Measurements from ENCODE around the gene GALNT11.
"Not testable (repeated sequence)": the region's sequence is repeated elsewhere in the genome, so short reads cannot be mapped to it uniquely, and the experiment has no call there.

Gene GALNT11

DNA sequence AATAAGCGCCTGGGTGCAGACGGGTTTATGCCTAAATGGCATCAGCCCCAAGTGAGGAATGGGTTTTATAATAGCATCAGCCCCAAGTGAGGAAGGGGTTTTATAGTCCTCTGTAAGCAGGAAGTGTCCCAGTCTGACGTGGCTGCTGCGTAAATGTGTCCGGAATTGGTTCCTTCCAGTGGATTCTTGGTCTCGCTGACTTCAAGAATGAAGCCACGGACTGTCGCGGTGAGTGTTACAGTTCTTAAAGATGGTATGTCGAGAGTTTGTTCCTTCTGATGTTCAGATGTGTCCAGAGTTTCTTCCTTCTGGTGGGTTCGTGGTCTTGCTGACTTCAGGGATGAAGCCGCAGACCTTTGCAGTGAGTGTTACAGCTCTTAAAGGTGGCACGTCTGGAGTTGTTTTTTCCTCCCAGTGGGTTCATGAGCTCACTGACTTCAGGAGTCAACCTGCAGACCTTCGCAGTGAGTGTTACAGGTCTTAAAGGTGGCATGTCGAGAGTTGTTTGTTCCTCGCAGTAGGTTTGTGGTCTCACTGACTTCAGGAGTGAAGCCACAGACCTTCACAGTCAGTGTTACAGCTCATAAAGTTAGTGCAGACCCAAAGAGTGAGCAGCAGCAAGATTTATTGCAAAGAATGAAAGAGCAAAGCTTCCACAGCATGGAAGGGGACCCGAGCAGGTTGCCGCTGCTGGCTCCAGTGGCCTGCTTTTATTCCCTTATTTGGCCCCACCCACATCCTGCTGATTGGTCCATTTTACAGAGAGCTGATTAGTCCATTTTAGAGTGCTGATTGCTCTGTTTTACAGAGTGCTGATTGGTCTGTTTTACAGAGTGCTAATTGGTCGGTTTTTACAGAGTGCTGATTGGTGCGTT is 2.3 kb downstream of the GALNT11 start:
- DNase-seq, result not testable (repeated sequence)

DNA sequence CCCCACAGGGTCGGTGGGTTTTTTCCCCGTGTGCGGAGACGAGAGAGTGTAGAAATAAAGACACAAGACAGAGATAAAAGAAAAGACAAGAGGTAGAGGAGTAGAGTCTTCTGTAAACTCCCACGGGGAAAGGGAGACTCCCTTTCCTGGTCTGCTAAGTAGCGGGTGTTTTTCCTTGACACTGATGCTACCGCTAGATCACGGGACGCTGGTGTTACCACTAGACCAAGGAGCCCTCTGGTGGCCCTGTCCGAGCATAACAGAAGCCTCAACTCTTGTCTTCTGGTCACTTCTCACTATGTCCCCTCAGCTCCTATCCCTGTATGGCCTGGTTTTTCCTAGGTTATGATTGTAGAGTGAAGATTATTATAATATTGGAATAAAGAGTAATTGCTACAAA is 4.6 kb downstream of the GALNT11 start:
- DNase-seq, result not testable (repeated sequence)

DNA sequence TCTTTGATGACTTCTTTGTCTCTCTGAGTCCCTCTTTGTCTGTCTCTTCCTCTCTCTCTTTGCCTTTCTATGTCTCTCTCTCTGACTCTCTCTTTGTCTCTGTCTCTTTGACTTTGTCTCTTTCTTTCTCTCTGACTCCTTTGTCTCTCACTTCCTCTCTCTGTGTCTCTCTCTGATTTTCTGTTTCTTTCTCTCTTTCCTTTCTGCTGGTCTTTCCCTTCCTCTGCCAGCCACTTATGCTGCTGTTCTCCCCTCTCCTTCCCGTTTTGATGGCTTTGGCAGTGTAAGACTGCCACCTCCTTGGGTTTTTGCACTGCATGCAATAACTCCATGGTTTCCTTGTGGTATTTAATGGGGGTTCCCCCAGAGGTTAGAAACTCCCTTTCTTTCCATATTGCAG is 5.2 kb downstream of the GALNT11 start:
- not testable (repeated sequence) for DNase-seq

DNA sequence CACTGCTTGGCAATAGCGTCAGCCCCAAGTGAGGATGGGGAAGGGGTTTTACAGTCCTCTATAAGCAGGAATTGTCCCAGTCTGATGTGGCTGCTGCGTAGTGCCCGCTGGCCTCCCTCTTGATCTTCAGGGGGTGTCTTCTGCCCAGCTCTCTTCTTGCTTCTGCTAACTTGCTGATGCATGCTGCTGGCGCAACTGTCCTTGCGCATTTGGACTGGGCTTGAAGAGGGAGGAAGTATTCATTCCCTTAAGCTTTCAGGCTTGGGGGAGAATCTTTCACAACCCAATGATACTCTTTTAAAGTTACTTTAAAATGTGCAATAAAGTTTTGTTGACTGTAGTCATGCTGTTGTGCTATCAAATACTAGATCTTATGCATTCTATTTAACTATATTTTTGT is 10.3 kb downstream of the GALNT11 start:
- DNase-seq, result no peak

DNA sequence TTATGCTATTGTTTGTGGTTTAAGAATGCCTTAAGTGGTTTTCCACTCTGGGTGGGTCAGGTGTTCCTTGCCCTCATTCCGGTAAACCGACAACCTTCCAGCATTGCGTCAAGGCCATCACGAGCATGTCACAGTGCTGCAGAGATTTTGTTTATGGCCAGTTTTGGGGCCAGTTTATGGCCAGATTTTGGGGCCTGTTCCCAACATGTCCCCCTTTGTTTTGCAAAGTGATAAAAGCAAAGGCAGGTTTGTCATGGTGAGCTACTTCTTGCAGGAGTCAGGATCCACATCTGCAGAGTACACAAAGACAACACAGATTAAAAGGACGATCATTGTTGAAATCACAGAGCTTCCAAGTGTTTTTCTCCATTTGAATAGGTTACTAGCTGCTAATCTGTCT is 12.9 kb downstream of the GALNT11 start:
- not testable (repeated sequence) for DNase-seq

DNA sequence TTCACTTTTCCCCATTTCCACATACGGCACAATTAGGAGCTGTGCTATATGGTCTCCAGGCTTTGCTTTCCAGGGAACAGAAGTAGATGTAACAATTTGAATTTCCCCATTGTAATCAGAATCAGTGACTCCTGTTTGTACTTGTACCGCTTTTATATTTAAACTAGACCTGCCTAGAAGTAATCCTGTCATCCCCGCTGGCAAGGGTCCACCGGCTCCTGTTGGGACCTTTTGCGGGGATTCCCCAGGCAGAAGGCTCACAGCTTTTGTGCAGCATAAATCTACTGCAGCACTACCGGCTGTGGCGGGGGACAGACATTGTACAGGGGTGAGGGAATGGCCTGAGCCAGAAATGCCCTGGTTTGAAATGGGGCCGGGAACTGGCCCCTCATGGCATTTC is 17.6 kb downstream of the GALNT11 start:
- DNase-seq, result not testable (repeated sequence)

DNA sequence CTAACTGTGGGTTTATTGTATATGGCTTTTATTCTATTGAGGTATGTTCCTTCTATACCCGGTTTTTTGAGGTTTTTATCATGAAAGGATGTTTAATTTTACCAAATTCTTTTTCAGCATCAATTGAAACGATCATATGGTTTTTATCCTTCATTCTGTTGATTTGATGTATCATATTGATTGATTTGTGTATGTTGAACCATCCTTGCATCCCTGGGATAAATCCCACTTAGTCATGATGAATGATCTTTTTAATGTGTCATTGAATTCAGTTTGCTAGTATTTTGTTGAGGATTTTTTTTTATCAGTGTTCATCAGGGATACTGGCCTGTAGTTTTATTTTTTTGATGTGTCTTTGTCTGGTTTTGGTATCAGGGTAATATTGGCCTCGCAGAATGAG is 19.4 kb downstream of the GALNT11 start:
- DNase-seq, result not testable (repeated sequence)

DNA sequence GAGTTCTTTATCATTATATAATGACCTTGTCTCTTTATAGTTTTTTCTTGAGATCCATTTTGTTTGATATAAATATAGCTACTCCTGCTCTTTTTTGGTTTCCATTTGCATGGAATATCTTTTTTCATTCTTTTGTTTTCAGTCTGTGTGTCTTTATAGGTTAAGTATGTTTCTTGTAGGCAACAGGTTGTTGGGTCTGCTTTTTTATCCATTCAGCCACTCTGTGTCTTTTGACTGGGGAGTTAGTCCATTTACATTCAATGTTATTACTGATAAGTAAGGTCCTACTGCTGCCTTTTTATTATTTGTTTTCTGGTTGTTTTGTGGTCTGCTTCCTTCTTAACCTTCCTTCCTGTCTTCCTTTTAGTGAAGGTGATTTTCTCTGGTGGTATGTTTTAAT is 21.1 kb downstream of the GALNT11 start:
- DNase-seq, result no peak

DNA sequence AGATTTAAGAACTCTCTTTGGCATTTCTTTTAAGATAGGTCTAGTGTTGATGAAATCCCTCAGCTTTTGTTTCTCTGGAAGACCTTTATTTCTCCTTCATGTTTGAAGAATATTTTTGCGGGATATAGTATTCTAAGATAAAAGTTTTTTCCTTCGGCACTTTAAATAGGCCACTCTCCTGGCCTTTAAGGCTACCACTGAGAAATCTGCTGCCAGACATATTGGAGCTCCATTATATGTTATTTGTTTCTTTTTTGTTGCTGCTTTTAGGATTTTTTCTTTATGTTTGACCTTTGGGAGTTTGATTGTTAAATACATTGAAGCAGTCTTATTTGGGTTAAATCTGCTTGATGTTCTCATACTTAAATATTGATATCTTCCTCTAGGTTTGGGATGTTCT is 22.6 kb downstream of the GALNT11 start:
- DNase-seq, result no peak

DNA sequence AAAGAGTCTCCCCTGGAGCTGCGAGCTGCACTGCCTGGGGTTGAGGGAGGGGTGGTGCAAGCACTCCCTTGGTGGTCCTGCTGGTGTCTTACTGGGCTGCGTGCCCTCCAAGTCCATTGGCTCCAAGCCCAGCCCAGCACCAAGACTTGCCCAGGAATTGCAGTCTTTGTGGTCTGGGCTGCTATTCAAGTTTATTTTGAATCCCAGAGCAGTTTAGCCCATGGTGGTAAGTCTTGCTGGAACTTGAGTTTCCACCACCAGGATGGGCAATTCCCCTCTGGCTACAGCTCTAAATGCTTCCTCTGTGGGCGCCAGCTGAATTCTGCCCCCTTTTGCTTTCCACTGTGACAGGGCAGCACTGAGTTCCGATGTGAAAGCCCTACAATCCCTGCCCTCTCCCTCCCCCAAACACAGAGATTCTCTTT is 25.1 kb downstream of the GALNT11 start:
- DNase-seq, result no peak

DNA sequence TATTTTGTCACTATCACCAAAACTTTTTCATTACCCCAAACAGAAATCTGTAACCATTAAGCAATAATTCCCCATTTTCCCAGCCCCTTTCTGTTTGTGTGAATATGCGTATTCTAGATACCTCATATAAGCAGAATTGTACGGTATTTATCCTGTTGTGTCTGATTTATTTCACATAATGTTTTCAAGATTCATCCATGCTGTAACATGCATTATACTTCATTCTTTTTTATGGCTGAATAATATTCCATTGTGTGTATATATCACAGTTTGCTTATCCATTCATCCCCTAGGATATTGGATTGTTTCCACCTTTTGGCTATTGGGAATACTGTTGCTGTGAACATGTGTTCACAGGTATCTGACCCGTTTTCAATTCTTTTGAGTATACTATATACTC is 26.5 kb downstream of the GALNT11 start:
- no peak for DNase-seq

DNA sequence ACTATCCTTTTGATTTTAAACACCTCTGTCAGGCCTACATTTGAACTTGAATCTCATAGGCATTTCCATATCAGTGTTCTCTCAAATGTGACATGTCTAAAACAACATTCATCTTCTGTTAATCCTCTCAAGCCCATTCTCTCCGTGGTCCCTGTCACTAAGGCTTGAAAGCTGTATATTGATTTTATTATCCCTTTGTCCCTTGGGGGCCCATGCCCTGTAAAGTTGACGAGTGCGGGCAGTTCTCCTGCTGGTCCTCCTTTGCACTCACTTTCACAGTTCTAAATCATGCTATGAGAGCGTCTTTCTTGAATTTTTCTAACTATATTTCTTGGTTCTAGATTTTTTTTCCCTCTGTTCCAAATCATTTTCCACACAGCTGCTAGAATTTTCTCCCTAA is 27.3 kb downstream of the GALNT11 start:
- DNase-seq, result no peak

DNA sequence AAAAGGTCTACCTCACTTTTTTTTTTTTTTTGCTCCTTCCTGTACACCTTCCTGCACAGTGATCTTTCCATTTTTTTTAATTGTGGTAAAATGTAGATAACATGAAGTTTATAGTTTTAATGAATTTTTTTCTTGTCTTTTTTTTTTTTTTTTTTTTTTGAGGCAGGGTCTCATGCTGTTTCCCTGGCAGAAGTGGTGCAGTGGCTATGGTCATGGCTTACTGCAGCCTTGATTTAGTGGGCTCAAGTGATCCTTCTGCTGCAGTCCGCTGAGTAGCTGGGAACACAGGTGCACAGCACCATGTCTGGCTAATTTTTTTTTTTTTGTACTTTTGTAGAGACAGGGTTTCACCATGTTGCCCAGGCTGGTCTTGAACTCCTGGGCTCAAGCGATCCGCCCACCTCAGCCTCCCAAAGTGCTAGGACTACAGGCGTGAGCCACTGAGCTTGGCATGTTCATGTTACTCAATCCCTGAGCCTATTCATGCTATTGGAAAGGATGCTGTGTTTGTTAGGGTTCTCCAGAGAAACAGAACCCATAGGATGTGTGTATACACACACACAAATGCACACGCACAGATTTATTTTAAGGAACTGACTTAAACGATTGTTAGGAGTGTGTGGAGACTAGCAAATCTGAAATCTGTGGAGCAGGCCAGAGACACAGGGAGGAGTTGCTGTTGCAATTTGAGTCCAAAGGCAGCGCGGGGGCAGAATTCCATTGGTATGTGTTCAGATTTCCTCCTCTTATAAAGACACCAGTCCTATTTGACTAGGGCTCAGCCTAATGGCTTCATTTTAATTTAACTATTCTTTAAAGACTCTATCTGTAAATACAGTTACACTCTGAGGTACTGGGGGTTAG is 29.1 kb downstream of the GALNT11 start:
- DNase-seq, result no peak

DNA sequence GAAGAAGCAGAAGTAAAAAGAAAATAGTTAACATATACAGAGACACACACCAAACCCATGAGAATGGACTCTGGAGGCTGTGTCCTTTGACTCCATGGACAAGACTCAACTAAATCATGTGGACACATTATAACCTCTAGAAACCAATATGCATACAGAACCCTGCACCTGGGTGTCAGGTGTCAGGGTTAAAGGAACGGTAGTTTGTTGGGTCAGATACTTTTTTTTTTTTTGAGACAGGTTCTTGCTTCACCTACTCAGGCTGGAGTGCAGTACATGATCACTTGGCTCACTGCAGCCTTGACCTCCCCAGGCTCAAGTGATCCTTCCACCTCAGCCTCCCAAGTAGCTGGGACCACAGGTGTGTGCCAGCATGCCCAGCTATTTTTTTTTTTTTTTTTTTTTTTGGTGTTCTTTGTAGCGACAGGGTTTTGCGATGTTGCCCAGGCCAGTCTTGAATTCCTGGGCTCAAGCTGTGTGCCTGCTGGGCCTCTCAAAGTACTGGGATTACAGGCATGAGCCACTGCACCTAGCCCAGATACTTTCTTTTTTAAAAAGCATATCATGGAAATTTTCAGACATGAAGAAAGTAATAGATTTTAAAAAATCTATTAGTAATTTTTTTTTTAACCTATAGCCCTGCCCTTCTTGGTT is 31.3 kb downstream of the GALNT11 start:
- DNase-seq, result no peak

DNA sequence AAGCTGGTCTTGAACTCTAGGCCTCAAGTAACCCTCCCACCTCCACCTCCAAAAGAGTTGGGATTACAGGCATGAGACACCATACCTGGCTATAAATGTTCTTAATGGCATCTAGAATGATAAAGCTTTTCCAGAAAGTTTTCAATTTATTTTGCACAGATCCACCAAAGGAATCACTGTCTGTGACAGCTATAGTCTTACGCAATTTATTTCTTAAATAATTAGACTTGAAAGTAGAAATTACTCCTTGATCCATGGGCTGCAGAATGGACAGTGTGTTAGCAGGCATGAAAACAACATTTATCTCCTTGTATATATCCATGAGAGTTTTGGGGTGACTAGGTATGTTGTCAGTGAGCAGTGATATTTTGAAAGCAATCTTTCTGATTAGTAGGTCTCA is 33.8 kb downstream of the GALNT11 start:
- no peak for DNase-seq

DNA sequence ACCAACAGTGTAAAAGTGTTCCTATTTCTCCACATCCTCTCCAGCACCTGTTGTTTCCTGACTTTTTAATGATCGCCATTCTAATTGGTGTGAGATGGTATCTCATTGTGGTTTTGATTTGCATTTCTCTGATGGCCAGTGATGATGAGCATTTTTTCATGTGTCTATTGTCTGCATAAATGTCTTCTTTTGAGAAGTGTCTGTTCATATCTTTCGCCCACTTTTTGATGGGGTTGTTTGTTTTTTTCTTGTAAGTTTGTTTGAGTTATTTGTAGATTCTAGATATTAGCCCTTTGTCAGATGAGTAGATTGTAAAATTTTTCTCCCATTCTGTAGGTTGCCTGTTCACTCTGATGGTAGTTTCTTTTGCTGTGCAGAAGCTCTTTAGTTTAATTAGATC is 35.6 kb downstream of the GALNT11 start:
- DNase-seq, result not testable (repeated sequence)

DNA sequence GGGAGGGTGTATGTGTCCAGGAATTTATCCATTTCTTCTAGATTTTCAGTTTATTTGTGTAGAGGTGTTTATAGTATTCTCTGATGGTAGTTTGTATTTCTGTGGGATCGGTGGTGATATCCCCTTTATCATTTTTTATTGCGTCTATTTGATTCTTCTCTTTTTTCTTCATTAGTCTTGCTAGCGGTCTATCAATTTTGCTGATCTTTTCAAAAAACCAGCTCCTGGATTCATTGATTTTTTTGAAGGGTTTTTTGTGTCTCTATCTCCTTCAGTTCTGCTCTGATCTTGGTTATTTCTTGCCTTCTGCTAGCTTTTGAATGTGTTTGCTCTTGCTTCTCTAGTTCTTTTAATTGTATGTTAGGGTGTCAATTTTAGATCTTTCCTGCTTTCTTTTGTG is 37.7 kb downstream of the GALNT11 start:
- not testable (repeated sequence) for DNase-seq

DNA sequence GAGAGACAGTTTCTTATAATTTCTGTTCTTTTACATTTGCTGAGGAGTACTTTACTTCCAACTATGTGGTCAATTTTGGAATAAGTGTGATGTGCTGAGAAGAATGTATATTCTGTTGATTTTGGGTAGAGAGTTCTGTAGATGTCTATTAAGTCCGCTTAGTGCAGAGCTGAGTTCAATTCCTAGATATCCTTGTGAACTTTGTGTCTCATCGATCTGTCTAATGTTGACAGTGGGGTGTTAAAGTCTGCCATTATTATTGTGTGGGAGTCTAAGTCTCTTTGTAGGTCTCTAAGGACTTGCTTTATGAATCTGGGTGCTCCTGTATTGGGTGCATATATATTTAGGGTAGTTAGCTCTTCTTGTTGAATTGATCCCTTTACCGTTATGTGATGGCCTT is 38.3 kb downstream of the GALNT11 start:
- DNase-seq, result not testable (repeated sequence)

DNA sequence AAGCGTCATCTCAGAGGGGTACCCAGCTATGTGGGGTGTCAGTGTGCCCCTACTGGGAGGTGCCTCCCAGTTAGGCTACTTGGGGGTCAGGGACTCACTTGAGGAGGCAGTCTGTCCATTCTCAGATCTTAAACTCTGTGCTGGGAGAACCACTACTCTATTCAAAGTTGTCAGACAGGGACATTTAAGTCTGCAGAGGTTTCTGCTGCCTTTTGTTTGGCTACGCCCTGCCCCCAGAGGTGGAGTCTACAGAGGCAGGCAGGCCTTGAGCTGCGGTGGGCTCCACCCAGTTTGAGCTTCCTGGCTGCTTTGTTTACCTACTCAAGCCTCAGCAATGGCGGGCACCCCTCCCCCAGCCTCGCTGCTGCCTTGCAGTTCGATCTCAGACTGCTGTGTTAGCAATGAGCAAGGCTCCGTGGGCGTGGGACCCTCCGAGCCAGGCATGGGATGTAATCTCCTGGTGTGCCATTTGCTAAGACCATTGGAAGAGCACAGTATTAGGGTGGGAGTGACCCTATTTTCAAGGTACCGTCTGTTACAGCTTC is 40.4 kb downstream of the GALNT11 start:
- DNase-seq, result not testable (repeated sequence)

DNA sequence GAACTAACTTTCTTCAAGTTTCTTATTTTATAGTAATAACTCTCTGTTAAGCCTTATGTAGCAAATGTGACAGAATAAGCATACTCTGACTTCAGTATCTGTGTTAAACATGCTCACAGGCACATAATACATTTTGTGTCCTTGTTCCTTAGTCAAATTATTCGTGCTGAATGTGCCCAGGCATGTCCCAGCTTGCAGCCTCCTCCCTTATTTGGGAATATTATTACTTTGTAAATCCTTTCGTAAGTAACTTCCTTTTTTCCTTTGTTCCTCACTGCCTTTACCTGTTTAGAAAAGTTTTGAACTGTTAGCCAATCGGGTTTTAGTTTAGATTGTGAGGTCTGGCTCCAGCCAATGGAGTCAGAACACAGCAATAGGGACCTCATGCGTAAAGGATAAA is 46.9 kb downstream of the GALNT11 start:
- DNase-seq, result no peak

DNA sequence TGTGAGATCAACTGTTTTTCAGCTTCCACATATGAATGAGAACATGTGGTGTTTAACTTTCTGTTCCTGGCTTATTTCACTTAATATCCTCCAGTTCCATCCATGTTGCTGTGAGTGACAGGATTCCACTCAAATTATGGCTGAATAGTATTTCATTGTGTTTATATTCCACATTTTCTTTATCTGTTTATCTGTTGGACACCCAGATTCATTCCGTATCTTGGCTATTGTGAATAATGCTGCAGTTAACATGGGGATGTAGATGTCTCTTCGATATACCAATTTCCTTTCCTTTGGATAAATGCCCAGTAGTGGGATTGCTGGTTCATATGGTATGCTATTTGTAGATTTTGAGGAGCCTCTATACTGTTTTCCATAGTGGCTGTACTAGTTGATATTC is 47.9 kb downstream of the GALNT11 start:
- no peak for DNase-seq

DNA sequence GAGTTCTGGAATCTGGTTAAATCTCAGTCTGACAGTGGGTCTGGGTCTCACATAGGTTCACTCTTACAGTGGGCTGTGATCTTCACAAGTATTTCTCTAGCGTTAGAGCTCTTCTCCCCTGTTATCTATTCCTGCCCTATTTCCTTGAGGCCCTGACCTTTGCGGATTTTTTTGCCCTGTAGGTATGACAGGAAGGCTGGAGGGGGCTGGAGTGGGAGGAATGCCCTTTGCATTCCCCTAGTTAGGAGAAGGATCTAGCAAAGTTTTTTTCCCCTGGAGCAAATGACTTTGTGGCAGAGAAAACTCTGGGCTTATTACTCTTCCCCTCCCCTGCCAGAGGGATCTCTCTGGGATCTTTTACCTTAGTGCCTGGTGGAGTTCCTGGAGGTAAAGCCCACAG is 49.2 kb downstream of the GALNT11 start:
- DNase-seq, result no peak

DNA sequence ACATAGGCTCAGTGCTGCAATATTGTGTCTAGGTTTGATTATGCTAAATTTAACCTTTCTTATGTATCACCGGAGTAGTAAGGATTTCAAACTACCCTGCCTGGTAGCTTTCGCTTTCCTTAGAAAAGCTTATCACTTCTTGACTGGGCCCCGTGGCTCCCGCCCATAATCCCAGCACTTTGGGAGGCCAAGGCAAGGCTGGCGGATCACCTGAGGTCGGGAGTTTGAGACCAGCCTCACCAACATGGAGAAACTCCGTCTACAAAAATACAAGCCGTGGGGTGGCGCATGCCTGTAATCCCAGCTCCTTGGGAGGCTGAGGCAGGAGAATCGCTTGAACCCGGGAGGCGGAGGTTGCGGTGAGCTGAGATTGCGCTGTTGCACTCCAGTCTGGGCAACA is 49.9 kb downstream of the GALNT11 start:
- DNase-seq, result not testable (repeated sequence)
